PFSK-1 (cell line): ENCODE data around the gene PLAC1.

Experiments
- POLR2AphosphoS5 ChIP-seq: IDR thresholded peaks from 2 replicates; pipeline ENCODE4 v1.6.1; 2012; ENCODE audit warnings: low read depth, mild to moderate bottlenecking, control low read depth, low read length, moderate library complexity
- SIN3A ChIP-seq: IDR thresholded peaks from 2 replicates; pipeline ENCODE4 v1.6.1; 2012; ENCODE audit warnings: mild to moderate bottlenecking, low read length, moderate library complexity, borderline replicate concordance; ENCODE audit not compliant: insufficient read depth
- TAF1 ChIP-seq: IDR thresholded peaks from 2 replicates; pipeline ENCODE4 v1.6.1; 2012; ENCODE audit warnings: low read length, control low read depth, borderline replicate concordance; ENCODE audit not compliant: insufficient read depth

DNA sequence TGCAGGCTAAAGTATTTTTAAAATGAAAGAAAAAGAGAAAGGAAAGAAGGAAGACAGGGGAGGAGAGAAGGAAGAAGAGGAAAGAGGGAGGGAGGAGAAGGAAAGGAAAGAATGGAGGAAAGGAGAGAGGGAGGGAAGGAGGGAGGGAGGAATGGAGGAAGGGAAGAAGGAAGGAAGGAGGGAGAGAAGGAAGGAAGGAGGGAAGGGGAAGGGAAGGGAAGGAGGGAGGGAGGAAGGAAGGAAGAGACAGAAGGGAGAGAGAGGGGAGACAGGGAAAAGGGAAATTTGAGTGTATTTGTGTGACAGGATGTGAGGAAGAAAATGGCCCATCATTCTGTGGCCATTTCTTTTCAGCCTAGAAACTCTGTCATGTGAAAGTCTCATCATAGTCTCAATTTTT lies 14.9 kb upstream of the PLAC1 start:
- TF ChIP-seq SIN3A (no peak), POLR2AphosphoS5 (no peak), TAF1 (no peak)
